K562 (cell line): Measurements from ENCODE around the gene HSD3B2. TPM values are rescaled to one million over a fixed set of nuclear protein-coding genes. Genes with fewer than 3 reads are reported as not detected.

Experiments used
- ATAC-seq: fragments of 200-7000 bp; cut with Tn5 transposase; 3 replicates; pipeline ENCODE4 v1.9.1; 2020; ENCODE audit warnings: moderate library complexity
- BruUV-seq: library from RNA; stranded (reverse); fragments of 400-500 nt; replicated peaks from 2 replicates; lab custom pipeline; 2021; lab: Mats Ljungman, UMichigan
- CTCF ChIA-PET: fragments of 300-600 bp; formaldehyde crosslinking; extraction: SDS; loops from one replicate; lab custom pipeline; 2021; ENCODE audit warnings: low intra/inter-chr PET ratio; lab: Yijun Ruan, JAX
- POLR2A ChIA-PET: fragments of 300-600, 350-650 bp; sonication (Branson Sonifier 250); formaldehyde crosslinking; extraction: SDS; loops from one replicate; lab custom pipeline; 2021; ENCODE audit warnings: antibody characterized with exemption, inconsistent platforms; lab: Yijun Ruan, JAX
- DNase-seq, 4 experiments: peaks; one replicate each; pipeline versions ENCODE4 v3.0.0 to v3.0.0-alpha.2; 2011 to 2018; ENCODE audit warnings: low spot score in 3 of 4, mixed read lengths in 3 of 4; ENCODE audit errors: extremely low read depth in 1 of 4
- FAIRE-seq: peaks from 2 replicates; lab custom pipeline; 2011; peaks lifted over from hg19 to GRCh38; lab: Jason Lieb, UNC
- H2AFZ ChIP-seq: 2 replicates; pipeline ENCODE4 v1.6.0; 2011; ENCODE audit warnings: low read depth, low read length, control low read depth, inconsistent platforms
- H3K27ac ChIP-seq: fragments of 200-600 bp; 3 replicates; pipeline ENCODE4 v1.8.0; 2011; ENCODE audit warnings: low read depth, mild to moderate bottlenecking, control low read depth, inconsistent platforms, low read length, moderate library complexity, mixed read lengths; ENCODE audit errors: extremely low read depth
- H3K27me3 ChIP-seq, 2 experiments: fragments of 300-600 bp in 1 of 2; 2 replicates in 1 of 2; 3 replicates in 1 of 2; pipeline versions ENCODE4 v1.6.0 to v1.8.0; 2011; ENCODE audit warnings: inconsistent platforms in 2 of 2, low read length in 2 of 2, mild to moderate bottlenecking in 1 of 2, mixed read lengths in 1 of 2, moderate library complexity in 1 of 2; ENCODE audit not compliant: control insufficient read depth in 2 of 2, insufficient read depth in 2 of 2
- H3K36me3 ChIP-seq: fragments of 300-600 bp; 3 replicates; pipeline ENCODE4 v1.8.0; 2011; ENCODE audit warnings: mild to moderate bottlenecking, low read length, inconsistent platforms; ENCODE audit not compliant: control insufficient read depth, insufficient read depth
- H3K4me1 ChIP-seq, 2 experiments: fragments of 200-600 bp in 1 of 2; replicated peaks in 1 of 2; 2 replicates in 1 of 2; 3 replicates in 1 of 2; pipeline versions ENCODE4 v1.5.1 to v1.8.0; 2011; ENCODE audit warnings: inconsistent platforms in 2 of 2, low read length in 2 of 2, mild to moderate bottlenecking in 1 of 2, mixed read lengths in 1 of 2, moderate library complexity in 1 of 2; ENCODE audit not compliant: control insufficient read depth in 2 of 2, insufficient read depth in 2 of 2
- H3K4me2 ChIP-seq: 2 replicates; pipeline ENCODE4 v1.6.1; 2011; ENCODE audit warnings: low read length, control low read depth, inconsistent platforms, mixed read lengths; ENCODE audit not compliant: insufficient read depth
- H3K4me3 ChIP-seq: fragments of 200-600 bp; sonication (generic), shearing (Covaris generic); 2 replicates; pipeline ENCODE4 v1.5.1; 2016; ENCODE audit warnings: control low read depth, inconsistent platforms
- H3K79me2 ChIP-seq: fragments of 200-600 bp; 3 replicates; pipeline ENCODE4 v1.8.0; 2011; ENCODE audit warnings: low read length, inconsistent platforms; ENCODE audit not compliant: control insufficient read depth, insufficient read depth
- H3K9ac ChIP-seq, 2 experiments: 2 replicates each; pipeline versions ENCODE4 v1.6.0 to v1.6.1; 2011; ENCODE audit warnings: low read depth in 2 of 2, low read length in 2 of 2, control low read depth in 1 of 2, inconsistent platforms in 1 of 2, mild to moderate bottlenecking in 1 of 2, mixed read lengths in 1 of 2; ENCODE audit not compliant: insufficient read depth in 1 of 2
- H3K9me1 ChIP-seq: one replicate; pipeline ENCODE4 v1.6.0; 2011; ENCODE audit warnings: inconsistent platforms, mild to moderate bottlenecking, low read length, moderate library complexity; ENCODE audit not compliant: control insufficient read depth, insufficient read depth
- H3K9me3 ChIP-seq: replicated peaks from 2 replicates; pipeline ENCODE4 v1.5.1; 2011; ENCODE audit warnings: low read depth, low read length, inconsistent platforms; ENCODE audit not compliant: control insufficient read depth, insufficient read depth
- H4K20me1 ChIP-seq: replicated peaks from 2 replicates; pipeline ENCODE4 v1.6.1; 2011; ENCODE audit warnings: low read length, inconsistent platforms, mixed read lengths; ENCODE audit not compliant: control insufficient read depth, insufficient read depth
- CBFA2T2 ChIP-seq: fragments of 450-650 bp; conservative IDR thresholded peaks from 2 replicates; pipeline ENCODE4 v1.6.1; 2017; ENCODE audit warnings: mild to moderate bottlenecking
- EZH2 ChIP-seq: IDR thresholded peaks from 2 replicates; pipeline ENCODE4 v1.6.1; 2012; ENCODE audit warnings: low read depth, mild to moderate bottlenecking, inconsistent platforms, low read length, borderline replicate concordance
- GABPA ChIP-seq: fragments of 200-800 bp; sonication (Bioruptor generic); conservative IDR thresholded peaks from 2 replicates; pipeline ENCODE4 v1.6.1; 2016; ENCODE audit warnings: low read depth, missing genetic modification characterization, missing compliant biosample characterization
- HMG20A ChIP-seq: fragments of 450-650 bp; formaldehyde crosslinking; conservative IDR thresholded peaks from 2 replicates; pipeline ENCODE4 v1.4.0; 2020; ENCODE audit warnings: mild to moderate bottlenecking, mixed read lengths
- NCOA4 ChIP-seq: fragments of 450-650 bp; IDR thresholded peaks from 2 replicates; pipeline ENCODE4 v1.6.1; 2018; ENCODE audit warnings: mild to moderate bottlenecking; ENCODE audit not compliant: partially characterized antibody
- NFXL1 ChIP-seq: fragments of 450-650 bp; formaldehyde crosslinking; IDR thresholded peaks from 2 replicates; pipeline ENCODE4 v1.4.0; 2021; ENCODE audit warnings: mild to moderate bottlenecking
- PHTF2 ChIP-seq: fragments of 250-450 bp; sonication (Bioruptor Pico); IDR thresholded peaks from 2 replicates; pipeline ENCODE4 v1.5.0; 2021; ENCODE audit warnings: mild to moderate bottlenecking
- POLR2AphosphoS5 ChIP-seq: IDR thresholded peaks from 2 replicates; pipeline ENCODE4 v1.6.1; 2011; ENCODE audit warnings: mild to moderate bottlenecking, low read depth, low read length, moderate library complexity; ENCODE audit not compliant: control insufficient read depth, insufficient read depth
- POLR3A ChIP-seq: IDR thresholded peaks from 2 replicates; pipeline ENCODE4 v1.6.1; 2011; ENCODE audit warnings: borderline replicate concordance, mild to moderate bottlenecking, moderate library complexity; ENCODE audit not compliant: insufficient read length, insufficient read depth; ENCODE audit errors: extremely low read depth
- TSC22D4 ChIP-seq: fragments of 450-650 bp; IDR thresholded peaks from 2 replicates; pipeline ENCODE4 v1.6.1; 2016; ENCODE audit warnings: missing genetic modification characterization, missing biosample characterization, control low read depth
- WHSC1 ChIP-seq: IDR thresholded peaks from one replicate; pipeline ENCODE4 v1.6.1; 2012; ENCODE audit warnings: low read length, control low read depth, inconsistent platforms
- ZNF12 ChIP-seq: sonication (generic); formaldehyde crosslinking; IDR thresholded peaks from 2 replicates; pipeline ENCODE4 v1.4.0; 2020; ENCODE audit warnings: mild to moderate bottlenecking, missing genetic modification reagents
- ZNF232 ChIP-seq: sonication (generic); formaldehyde crosslinking; IDR thresholded peaks from 2 replicates; pipeline ENCODE4 v1.8.0; 2022; ENCODE audit warnings: mild to moderate bottlenecking, missing genetic modification reagents
- ZNF24 ChIP-seq: fragments of 450-650 bp; IDR thresholded peaks from 2 replicates; pipeline ENCODE4 v1.6.1; 2016
- ZNF408 ChIP-seq: fragments of 250-450 bp; sonication (Bioruptor Pico); IDR thresholded peaks from 2 replicates; pipeline ENCODE4 v1.4.0; 2020; ENCODE audit warnings: low read depth, mild to moderate bottlenecking, moderate library complexity
- ZNF707 ChIP-seq: fragments of 250-450 bp; sonication (Bioruptor Pico); conservative IDR thresholded peaks from 2 replicates; pipeline ENCODE4 v1.8.0; 2022; ENCODE audit warnings: inconsistent platforms, mild to moderate bottlenecking, moderate library complexity
- WGBS: fragments of 100-300 bp; shearing (Covaris generic); methylation state at CpG from one replicate; pipeline ENCODE4 v1.1.6; 2016; ENCODE audit warnings: low coverage, mixed read lengths; ENCODE audit not compliant: insufficient coverage; ENCODE audit errors: missing lambda C conversion rate; 5-methylcytosine and 5-hydroxymethylcytosine counted together
- in situ Hi-C: fragments of 300-500 bp; cut with MboI; formaldehyde crosslinking; loops from 4 replicates; pipeline ENCODE4 v1.15.0; 2018; ENCODE audit warnings: inconsistent platforms, mixed read lengths
- intact Hi-C: fragments of 100-400 bp; cut with micrococcal nuclease; formaldehyde crosslinking; loops from 2 replicates; pipeline ENCODE4 v1.14.2; 2022
- polyA plus RNA-seq, 8 experiments: library from polyadenylated mRNA; depleted of rRNA in 4 of 8; stranded (reverse) in 5 of 8; unstranded in 3 of 8; fragments of >200 nt; fragmentation: Nextera tagmentation in 2 of 8; fragmentation: Illumina TruSeq in 1 of 8; extraction: Ambion mirVana in 2 of 8; extraction: Trizol in 1 of 8; gene quantifications; 2 replicates each; pipeline versions ENCODE4 v1.2.1 to v1.2.3, GENCODE V29; 2011 to 2014; ENCODE audit warnings: inconsistent platforms in 1 of 8, missing spikeins in 1 of 8
- total RNA-seq, 7 experiments: library from RNA; depleted of rRNA in 6 of 7; stranded (reverse); fragments of >200 nt in 6 of 7; fragmentation: Illumina TruSeq in 2 of 7; extraction: Trizol in 2 of 7; gene quantifications; 2 replicates each; pipeline versions ENCODE4 v1.2.1 to v1.2.3, GENCODE V29; 2011 to 2021; ENCODE audit warnings: low replicate concordance in 1 of 7
- TF ChIP-seq, protein P1 (sequence below): fragments of 250-450 bp; sonication (Bioruptor Pico); IDR thresholded peaks from 2 replicates; pipeline ENCODE4 v1.4.0; 2020
- TF ChIP-seq, protein P2 (sequence below): fragments of 450-650 bp; conservative IDR thresholded peaks from 2 replicates; pipeline ENCODE4 v1.6.1; 2016; ENCODE audit warnings: missing genetic modification characterization, low read depth, mild to moderate bottlenecking, missing compliant biosample characterization, moderate library complexity
- TF ChIP-seq, protein P3 (sequence below): sonication (generic); IDR thresholded peaks from 2 replicates; pipeline ENCODE4 v1.6.1; 2016
- TF ChIP-seq, protein P4 (sequence below): fragments of 450-650 bp; IDR thresholded peaks from 2 replicates; pipeline ENCODE4 v1.6.1; 2016; ENCODE audit warnings: borderline replicate concordance

HSD3B2 gene
- total and polyA plus RNA-seq, 9 of the 15 experiments (the other 6 are each of a cell fraction or from before 2014, with no cell fraction given): 1.1 TPM; not detected in 8

DNA sequence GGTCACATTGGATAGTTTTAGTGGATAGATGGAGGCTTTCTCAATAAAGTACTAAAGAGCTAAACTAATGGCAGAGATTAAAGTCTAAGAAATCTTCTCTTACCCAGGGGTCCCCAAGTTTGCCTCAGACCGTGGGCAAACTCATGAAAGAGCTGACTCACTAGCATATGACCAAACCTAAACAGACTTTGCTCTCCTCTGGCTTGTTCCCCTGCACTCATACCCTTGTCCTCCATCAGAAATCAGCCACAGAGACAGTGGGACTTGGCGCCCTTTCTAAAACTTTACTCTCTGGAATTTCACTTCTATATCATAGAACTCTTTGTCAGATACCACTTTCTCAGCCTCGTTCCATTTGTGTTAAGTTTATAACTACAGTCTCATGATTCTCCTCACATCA, 17.0 kb upstream of the HSD3B2 start:
- FAIRE-seq: no peak
- Histone ChIP-seq H3K9ac (no peak overlapping the region), H3K79me2 (no peaks in the 10 kb centered on the region), H3K36me3 (no peaks in the 10 kb centered on the region)
- WGBS: 6% methylated on average over 3 of the region's 3 CpGs
- in situ Hi-C loops (no loop called here), intact Hi-C loops (no loop called here)
- DNase-seq: no peak
- POLR2A ChIA-PET: no interaction called here
- no peak for ATAC-seq
- TF ChIP-seq POLR2AphosphoS5 (no peak), CBFA2T2 (no peak), NCOA4 (no peak), TSC22D4 (tag) (no peak), NFXL1 (CRISPR knock-in tag) (no peak), WHSC1 (no peak), POLR3A (no peak), ZNF707 (no peak), ZNF408 (no peak), ZNF12 (CRISPR knock-in tag) (no peak), ZNF232 (CRISPR knock-in tag) (no peak), EZH2 (no peak), PHTF2 (CRISPR knock-in tag) (no peak), ZNF24 (no peak), GABPA (tag) (no peak), HMG20A (CRISPR knock-in tag) (no peak)
- TF ChIP-seq, protein P1, sequence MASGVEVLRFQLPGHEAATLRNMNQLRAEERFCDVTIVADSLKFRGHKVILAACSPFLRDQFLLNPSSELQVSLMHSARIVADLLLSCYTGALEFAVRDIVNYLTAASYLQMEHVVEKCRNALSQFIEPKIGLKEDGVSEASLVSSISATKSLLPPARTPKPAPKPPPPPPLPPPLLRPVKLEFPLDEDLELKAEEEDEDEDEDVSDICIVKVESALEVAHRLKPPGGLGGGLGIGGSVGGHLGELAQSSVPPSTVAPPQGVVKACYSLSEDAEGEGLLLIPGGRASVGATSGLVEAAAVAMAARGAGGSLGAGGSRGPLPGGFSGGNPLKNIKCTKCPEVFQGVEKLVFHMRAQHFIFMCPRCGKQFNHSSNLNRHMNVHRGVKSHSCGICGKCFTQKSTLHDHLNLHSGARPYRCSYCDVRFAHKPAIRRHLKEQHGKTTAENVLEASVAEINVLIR (CRISPR knock-in tag): no peak
- TF ChIP-seq, protein P2, sequence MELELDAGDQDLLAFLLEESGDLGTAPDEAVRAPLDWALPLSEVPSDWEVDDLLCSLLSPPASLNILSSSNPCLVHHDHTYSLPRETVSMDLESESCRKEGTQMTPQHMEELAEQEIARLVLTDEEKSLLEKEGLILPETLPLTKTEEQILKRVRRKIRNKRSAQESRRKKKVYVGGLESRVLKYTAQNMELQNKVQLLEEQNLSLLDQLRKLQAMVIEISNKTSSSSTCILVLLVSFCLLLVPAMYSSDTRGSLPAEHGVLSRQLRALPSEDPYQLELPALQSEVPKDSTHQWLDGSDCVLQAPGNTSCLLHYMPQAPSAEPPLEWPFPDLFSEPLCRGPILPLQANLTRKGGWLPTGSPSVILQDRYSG: no peak
- TF ChIP-seq, protein P3, sequence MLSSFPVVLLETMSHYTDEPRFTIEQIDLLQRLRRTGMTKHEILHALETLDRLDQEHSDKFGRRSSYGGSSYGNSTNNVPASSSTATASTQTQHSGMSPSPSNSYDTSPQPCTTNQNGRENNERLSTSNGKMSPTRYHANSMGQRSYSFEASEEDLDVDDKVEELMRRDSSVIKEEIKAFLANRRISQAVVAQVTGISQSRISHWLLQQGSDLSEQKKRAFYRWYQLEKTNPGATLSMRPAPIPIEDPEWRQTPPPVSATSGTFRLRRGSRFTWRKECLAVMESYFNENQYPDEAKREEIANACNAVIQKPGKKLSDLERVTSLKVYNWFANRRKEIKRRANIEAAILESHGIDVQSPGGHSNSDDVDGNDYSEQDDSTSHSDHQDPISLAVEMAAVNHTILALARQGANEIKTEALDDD: no peak
- TF ChIP-seq, protein P4, sequence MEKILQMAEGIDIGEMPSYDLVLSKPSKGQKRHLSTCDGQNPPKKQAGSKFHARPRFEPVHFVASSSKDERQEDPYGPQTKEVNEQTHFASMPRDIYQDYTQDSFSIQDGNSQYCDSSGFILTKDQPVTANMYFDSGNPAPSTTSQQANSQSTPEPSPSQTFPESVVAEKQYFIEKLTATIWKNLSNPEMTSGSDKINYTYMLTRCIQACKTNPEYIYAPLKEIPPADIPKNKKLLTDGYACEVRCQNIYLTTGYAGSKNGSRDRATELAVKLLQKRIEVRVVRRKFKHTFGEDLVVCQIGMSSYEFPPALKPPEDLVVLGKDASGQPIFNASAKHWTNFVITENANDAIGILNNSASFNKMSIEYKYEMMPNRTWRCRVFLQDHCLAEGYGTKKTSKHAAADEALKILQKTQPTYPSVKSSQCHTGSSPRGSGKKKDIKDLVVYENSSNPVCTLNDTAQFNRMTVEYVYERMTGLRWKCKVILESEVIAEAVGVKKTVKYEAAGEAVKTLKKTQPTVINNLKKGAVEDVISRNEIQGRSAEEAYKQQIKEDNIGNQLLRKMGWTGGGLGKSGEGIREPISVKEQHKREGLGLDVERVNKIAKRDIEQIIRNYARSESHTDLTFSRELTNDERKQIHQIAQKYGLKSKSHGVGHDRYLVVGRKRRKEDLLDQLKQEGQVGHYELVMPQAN: no peak
- TF ChIP-seq, all 486 proteins: peak for 0
- BruUV-seq: no TSS peak
- Histone ChIP-seq H3K4me1 (no peaks in the 10 kb centered on the region; a peak in 1 of 5 replicates), H3K27ac (no peak overlapping the region), H3K9me1 (no peaks in the 10 kb centered on the region), H3K27me3 (no peaks in the 10 kb centered on the region; a peak in 2 of 5 replicates), H3K4me3 (no peak overlapping the region), H4K20me1 (no peaks in the 10 kb centered on the region), H3K4me2 (no peak overlapping the region), H3K9me3 (no peaks in the 10 kb centered on the region), H2AFZ (no peak overlapping the region)
- CTCF ChIA-PET: no interaction called here
